Measurements from ENCODE around the gene IFFO2.

DNA sequence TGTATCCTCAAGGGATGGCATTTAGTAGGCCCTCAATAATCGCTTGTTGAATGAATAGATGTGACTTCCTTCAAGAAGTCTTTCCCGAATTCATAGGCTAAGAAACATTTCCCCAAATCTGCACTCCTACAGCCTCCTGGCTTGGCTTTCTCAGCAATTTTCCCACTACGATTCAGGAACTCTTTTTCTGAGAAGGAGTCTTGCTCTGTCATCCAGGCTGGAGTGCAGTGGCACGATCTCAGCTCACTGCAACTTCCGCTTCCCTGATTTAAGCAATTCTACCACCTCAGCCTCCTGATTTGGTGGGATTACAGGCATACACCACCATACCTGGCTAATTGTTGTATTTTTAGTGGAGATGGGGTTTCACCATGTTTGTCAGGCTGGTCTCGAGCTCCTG, 37.9 kb upstream of the IFFO2 start:
- TF ChIP-seq GATA2 (CRISPR knock-in tag; IDR thresholded peaks at IDR 0.05) (no peak), CTCF (IDR thresholded peaks at IDR 0.05) (no peak), YY1 (IDR thresholded peaks at IDR 0.05; ENCODE audit: low read depth) (no peak), RCOR1 (IDR thresholded peaks at IDR 0.05; ENCODE audit: low read length) (no peak), ELF1 (IDR thresholded peaks at IDR 0.05) (no peak), GABPA (IDR thresholded peaks at IDR 0.05; ENCODE audit: low read depth) (no peak), MAX (IDR thresholded peaks at IDR 0.05; ENCODE audit: low read depth) (no peak), SIN3A (IDR thresholded peaks at IDR 0.05; ENCODE audit: borderline replicate concordance, low read depth, low read length) (no peak), POLR2AphosphoS5 (IDR thresholded peaks at IDR 0.05; ENCODE audit: low read depth, low read length) (no peak), TEAD4 (IDR thresholded peaks at IDR 0.05; ENCODE audit: borderline replicate concordance, insufficient read depth) (no peak), USF1 (IDR thresholded peaks at IDR 0.05; ENCODE audit: borderline replicate concordance, low read depth) (no peak)

All from SK-N-SH (cell line).